ENCODE data around the gene F10. TPM values are rescaled to one million over a fixed set of nuclear protein-coding genes. Genes with fewer than 3 reads are reported as not detected.

The F10 gene
- 5.7 and 10.6 TPM in 2 replicates for total RNA-seq

DNA sequence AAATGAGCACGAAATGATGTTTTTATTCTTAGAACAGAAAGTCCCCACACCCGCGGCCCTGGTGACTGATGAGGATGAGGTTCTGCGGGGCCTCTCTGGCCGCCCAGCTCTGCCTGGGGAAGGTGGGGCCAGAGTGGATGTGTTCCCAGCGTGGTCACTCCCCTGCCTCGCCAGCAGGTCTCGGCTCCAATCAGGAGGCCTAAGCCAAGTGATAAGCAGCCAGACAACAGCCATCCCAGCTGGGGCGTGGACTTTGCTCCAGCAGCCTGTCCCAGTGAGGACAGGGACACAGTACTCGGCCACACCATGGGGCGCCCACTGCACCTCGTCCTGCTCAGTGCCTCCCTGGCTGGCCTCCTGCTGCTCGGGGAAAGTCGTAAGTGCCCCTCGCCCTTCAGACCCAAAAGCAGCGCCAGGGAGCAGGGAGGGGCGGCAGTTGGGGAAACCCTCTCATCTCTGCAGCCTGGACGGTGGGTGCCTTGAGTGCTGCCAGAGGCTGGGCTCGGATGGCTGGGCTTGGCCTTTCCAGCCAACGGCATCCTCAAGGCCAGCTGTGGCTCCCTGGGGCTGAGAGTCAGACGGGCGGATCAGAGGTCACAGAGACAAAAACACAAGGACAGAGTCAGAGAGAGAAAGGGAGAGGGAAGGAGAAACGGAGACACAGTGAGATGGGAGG lies at the start of gene F10:
Gene F10 (plus strand): TSS at position 250 of the 676 bp plus-strand sequence. CDS start 57 bp downstream, at position 307.

DNA sequence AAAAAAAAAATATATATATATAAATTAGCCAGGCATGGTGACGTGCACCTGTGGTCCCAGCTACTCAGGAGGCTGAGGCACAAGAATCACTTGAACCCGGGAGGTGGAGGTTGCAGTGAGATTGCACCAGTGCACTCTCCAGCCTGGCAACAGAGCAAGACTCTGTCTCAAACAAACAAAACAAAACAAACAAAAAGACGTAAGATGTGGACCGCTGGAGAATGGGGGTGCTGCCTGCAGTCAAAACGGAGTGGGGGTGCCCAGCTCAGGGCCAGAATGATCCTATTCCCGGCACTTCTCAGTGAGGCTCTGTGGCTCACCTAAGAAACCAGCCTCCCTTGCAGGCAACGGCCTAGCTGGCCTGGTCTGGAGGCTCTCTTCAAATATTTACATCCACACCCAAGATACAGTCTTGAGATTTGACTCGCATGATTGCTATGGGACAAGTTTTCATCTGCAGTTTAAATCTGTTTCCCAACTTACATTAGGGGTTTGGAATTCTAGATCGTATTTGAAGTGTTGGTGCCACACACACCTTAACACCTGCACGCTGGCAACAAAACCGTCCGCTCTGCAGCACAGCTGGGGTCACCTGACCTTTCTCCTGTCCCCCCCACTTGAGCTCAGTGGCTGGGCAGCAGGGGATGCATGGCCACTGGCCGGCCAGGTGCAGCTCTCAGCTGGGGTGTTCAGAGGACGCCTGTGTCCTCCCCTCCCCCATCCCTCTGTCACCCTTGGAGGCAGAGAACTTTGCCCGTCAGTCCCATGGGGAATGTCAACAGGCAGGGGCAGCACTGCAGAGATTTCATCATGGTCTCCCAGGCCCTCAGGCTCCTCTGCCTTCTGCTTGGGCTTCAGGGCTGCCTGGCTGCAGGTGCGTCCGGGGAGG lies 17.3 kb upstream of the F10 start, which contains the start of gene F7:
Gene F7 (plus strand): TSS at position 760 of the 889 bp plus-strand sequence. CDS start 51 bp downstream, at position 811.

DNA sequence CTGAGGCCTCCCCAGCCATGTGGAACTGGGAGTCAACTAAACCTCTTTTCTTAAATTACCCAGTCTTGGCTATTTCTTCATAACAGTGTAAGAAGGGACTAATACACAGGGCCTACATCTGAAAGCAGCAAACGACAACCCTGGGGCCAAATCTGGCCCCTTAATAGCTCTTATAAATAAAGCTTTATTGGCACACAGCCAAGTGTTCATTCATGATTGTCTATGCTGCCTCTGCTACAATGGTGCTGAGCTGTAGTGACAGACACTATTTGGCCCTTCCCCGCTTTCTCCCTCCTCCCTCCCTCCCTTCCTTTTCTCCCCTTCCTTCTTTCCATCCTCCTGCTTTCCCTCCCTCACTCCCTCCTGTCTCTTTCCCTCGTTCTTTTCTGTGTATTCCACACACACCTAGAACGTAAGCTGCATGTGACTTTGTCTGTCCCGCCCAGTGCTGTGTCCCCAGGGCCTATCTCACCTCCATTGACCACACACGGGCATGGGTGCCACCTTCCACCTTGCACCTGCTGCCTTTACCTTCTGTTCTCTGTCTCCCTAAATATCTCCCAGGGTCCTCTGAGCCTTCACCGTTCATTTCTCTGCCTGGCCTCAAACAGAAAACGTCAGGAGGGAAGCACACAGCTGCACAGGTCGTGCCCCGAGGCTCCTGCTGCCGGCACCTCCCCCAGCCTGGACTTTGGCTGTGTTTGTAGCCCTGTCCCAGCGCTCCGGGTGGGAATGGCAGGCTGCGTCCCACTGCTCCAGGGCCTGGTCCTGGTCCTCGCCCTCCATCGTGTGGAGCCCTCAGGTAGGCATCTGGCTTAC lies 35.5 kb downstream of the F10 start, which contains the start of gene PROZ:
Gene PROZ (plus strand): TSS at position 720 of the 819 bp plus-strand sequence. CDS start 13 bp downstream, at position 733.

Small RNAs within 50 kb of the gene (small RNA-seq; reads per million reads assigned to genes)
- gene AL137002.1: not detected

Other genes starting within 250 kb of the F10 start
- 1.7 and 2.1 TPM in 2 replicates for gene MCF2L, start 153.6 kb upstream of the F10 start, total RNA-seq
- gene F7, start 17.0 kb upstream of the F10 start, total RNA-seq: under 0.01 and 0.12 TPM in 2 replicates
- gene PROZ, start 35.8 kb downstream of the F10 start, total RNA-seq: not detected in 2 replicates
- 44.4 and 58.6 TPM in 2 replicates for gene PCID2, start 85.9 kb downstream of the F10 start, total RNA-seq
- 111 and 133 TPM in 2 replicates for gene CUL4A, start 86.8 kb downstream of the F10 start, total RNA-seq
- 203 and 213 TPM in 2 replicates for gene LAMP1, start 174.4 kb downstream of the F10 start, total RNA-seq
- gene GRTP1, start 241.3 kb downstream of the F10 start, total RNA-seq: 0.73 and 1.3 TPM in 2 replicates